ENCODE measurements around the gene UBE2O.

- no peak for TF ChIP-seq POLR2A (IDR thresholded peaks at IDR 0.05; ENCODE audit: extremely low read depth, insufficient read length)
- TF ChIP-seq CTCF (IDR thresholded peaks at IDR 0.05; ENCODE audit: low read depth, low read length) = no peak
- no peak for TF ChIP-seq MAX (IDR thresholded peaks at IDR 0.05; ENCODE audit: low read depth, low read length)
- no peak for TF ChIP-seq MYC (IDR thresholded peaks at IDR 0.05; ENCODE audit: low read depth, low read length)
Measured at GRCh38 chr17:76369379-76369778, 83.6 kb downstream of the UBE2O start.
